HG02970 (cell line): ENCODE measurements around the gene ABCA1.
"Not testable (repeated sequence)": the region's sequence is repeated elsewhere in the genome, so short reads cannot be mapped to it uniquely, and the experiment has no call there.

Source experiments
- ATAC-seq: cut with Tn5 transposase; IDR thresholded peaks from one replicate; pipeline ENCODE4 v1.9.1; 2021; ENCODE audit warnings: mild to moderate bottlenecking, moderate library complexity, moderate number of reproducible peaks; ENCODE audit not compliant: unreplicated experiment, low FRiP score

The ABCA1 gene

DNA sequence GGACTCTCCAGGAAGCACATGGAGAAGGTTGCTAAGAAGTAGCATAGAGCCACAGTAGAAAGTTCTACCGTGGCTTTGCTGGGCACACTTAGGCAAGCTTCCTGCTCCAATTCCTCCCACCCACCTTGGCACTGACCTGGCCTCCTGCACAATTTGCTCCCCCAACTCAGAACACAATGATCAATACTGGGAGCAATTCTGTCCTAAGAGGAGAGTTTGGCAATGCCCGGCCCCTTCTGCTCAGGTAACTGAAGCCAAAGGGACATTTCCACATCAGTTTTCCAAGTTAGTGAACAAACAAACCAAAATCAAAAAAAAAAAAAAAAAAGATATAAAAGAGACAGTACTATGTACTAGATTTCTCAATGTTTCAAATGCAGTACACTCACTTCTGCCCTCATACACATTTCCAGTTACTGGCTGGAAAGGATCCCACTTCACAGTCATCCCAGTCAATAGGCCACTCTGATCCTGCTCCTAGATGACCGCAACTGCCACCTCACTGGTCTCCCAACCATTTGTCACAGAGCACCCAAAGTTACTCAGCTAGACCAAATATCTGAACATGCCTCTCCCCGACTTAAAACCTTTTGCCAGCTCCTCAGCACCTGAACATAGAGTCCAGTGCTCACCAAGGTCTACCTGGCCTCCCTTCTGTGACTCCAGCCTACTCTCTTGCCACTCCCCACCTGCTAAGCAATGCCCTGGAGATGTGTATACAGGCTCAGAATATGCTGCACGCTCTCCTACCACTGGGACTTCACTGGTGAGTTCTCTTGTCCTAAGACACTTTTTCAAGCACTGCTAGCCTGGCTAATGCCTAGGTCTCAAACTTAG, 21.3 kb downstream of the ABCA1 start:
- ATAC-seq = no peak

DNA sequence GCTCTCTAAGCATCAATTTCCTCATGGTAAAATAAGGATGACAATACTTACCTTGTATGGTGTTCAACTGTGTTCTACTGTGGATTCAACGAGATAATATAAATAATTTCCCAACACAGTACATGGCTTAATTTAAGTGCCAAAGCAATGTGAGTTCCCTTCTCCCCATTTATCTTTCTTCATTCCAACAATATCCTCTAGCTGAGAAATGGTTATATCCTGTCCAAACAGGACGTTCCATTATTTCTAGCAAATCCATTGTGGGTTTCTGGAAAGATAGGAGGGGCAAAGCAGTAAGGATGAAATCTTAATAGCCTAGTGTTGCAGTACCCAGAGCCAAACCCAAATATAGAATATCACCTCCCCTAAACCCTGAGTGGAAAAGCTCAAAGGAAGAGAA, 22.0 kb downstream of the ABCA1 start:
- no peak for ATAC-seq

DNA sequence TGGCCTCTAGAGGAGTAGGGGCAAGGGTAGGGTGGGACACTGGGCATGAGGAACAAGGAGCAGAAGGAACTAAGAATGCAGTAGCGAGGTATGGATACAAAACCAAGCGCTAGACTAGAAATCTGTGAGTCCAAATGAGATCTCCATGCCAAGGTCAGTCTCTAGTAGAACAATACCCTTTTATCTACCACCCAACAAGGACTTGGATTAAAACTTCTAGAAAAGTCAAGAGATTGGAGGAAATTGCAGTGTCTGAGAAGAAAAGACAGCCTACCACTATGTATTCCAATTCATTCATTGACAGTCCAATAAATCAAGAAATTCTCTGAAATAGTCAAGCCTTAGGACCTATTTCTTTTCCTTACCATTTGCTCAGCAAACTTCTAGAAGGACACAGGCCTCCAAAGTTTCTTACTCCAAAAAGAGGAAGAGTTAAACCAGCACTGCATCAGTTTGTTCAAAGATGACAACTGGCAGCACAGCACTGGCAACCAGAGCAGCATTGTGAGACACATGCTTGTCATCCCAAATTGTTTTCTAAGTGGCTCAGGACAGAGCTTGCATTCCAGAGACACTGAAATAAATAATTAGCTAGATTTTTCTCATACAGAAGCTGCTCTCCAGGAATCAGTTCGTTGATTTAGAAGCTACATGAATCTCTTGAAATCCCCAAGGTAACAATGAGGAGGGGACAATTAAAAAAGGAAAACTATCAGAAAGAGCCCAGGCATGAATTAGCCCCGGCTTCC, 22.6 kb downstream of the ABCA1 start:
- ATAC-seq = no peak

DNA sequence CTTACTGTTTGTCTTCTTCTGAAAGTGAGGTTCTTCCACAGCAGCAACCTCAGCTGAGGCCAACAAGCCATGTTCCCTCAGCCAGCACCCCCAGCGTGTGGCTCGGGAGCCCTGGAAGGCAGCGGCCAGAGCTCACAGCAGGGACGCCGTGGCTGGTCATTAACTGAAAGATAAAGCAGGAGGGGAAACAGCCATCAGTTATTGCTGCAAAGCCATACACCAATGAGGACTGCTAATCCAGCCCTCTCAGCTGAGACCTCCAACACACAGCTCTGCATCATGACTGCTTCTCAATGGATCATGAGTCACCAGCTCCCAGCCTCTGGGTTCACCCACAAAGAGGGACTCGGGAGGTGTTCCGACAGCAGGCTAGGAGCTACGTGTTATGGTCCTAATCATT, 24.3 kb downstream of the ABCA1 start:
- no peak for ATAC-seq

DNA sequence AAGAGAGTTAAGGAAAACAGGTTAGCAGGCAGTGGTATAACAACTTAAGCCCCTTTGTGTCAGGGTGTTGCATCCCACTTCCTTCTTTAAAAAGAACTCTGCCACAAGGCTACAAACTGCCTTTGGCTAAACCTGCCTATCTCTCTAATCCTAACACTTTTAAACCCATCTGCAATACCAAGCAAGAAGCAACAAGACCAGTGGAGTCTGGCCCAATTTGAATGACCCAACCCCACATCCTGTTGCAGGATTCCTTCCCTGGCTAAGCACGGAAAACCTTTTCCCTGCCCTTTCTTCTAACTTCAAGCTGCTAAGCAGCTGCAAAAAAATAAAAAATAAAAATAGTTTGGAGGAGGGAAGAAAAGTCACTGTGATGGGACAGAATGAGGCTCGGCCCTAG, 27.1 kb downstream of the ABCA1 start:
- no peak for ATAC-seq

DNA sequence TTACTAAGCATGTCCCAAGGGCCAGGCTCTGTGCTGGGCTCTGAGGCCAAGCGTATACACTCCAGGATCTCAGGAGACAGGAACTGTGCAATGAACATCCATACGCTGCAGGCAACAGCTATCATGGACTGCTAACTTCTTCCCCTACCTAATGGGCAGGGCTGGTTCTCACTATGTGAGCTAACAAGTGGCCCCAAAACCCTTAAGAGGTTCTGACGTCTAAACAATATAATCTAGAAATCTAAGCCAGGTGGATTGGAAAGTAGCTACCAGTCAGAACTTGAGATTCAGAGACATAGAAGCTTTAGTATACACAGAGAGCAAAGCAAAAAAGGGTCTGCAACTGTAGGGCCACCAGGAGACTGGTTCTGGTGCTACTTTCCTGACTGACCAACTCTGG, 27.6 kb downstream of the ABCA1 start:
- no peak for ATAC-seq

DNA sequence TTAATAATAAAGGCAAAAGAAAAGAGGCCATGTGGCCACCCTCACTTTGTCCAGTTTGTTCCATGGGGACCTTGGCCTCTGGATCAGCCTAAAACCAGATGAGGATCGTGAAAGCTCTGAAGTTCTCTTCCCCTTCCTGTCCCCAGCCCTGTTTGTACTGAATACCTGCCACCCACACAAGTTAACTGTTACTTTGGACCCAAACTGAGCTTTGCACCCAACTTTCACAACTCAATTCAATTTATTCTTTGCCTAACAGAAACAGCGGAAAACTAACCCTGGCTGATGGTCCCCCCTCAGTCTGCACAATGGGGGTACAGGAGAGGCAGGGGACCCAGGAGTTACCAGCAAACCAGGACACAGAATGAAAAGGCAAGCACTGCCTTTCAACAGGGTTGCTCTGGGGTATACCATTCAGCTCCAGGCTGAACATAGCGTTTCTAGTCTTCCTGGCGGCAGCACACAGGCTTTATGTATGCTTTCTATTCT, 28.2 kb downstream of the ABCA1 start:
- no peak for ATAC-seq

DNA sequence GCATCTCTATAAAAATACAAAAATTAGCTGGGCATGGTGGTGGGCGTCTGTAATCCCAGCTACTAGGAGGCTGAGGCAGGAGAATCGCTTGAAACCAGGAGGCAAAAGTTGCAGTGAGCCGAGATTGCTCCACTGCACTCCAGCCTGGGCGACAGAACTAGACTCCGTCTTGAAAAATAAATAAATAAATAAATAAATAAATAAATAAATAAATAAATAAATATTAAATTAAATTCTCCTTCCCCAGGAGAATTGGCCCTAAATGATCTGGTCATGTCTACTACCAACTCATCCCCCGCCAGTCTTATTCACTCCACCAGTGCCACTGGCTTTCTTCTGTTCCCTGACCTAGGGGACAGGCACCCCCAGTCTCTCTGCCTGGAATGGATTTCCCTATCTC, 29.6 kb downstream of the ABCA1 start:
- not testable (repeated sequence) for ATAC-seq

DNA sequence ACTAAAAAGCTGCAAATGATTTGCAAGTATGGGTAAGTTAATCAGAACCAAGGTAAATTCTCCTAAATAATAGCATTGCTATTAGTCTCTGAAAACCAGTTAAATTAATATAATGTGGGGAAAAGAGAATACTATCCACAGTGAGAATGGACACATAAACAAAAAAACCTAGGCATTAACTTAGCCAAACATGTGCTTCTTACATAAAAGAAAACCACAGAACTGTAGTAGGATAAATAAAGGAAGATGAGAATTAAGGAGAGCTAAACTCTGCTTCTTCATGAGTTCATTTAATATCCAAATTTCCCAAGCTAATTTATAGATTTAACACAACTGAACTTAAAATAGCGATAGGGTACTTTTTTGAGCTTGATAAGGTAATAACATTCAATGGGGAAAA, 31.8 kb downstream of the ABCA1 start:
- no peak for ATAC-seq

DNA sequence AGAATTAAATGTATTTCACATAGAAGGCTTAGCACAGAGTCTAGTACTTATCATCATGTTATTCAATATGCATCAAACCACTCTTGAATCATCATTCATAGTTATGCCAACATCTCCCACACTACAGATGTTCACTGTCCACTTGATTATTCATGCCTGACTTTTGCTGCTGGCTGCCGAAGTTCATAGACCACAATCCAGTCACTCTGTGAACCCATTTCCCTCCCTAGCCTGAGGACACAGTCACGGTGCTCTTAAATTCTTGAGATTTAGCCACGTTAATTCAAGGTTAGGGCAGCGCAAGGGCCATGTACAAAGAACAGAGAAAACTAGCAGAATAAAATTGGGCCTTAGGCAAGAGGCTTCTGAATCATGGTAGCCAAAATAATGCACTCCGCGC, 32.4 kb downstream of the ABCA1 start:
- no peak for ATAC-seq

DNA sequence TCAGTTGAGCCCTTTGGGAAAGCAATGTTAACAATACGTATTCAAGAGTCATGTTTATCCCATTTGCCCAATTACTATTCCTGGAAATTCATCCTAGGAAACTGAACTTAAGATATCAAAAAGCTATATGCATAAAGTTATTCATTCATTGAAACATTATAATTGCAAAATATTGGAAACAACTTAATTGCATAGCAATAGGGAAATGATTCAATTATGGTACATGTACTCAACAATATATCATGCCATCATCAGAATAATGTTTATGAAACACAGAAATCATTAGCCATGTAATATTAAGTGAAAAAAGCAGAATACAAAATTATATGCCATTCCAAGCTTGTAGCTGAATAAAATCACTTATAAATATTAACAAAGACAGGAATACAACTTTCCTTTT, 35.3 kb downstream of the ABCA1 start:
- no peak for ATAC-seq

DNA sequence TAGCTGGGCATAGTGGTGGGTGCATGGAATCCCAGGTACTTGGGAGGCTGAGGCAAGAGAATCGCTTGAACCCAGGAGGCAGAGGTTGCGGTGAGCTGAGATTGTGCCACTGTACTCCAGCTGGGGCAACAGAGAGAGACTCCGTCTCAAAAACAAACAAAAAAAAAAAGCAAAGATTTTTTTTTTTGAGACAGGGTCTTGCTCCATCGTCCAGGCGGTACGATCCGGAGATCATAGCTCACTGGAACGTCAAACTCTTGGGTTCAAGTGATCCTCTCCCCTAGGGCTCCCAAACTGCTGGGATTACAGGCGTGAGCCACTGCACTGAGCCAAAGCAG, 37.6 kb downstream of the ABCA1 start:
- ATAC-seq = no peak

DNA sequence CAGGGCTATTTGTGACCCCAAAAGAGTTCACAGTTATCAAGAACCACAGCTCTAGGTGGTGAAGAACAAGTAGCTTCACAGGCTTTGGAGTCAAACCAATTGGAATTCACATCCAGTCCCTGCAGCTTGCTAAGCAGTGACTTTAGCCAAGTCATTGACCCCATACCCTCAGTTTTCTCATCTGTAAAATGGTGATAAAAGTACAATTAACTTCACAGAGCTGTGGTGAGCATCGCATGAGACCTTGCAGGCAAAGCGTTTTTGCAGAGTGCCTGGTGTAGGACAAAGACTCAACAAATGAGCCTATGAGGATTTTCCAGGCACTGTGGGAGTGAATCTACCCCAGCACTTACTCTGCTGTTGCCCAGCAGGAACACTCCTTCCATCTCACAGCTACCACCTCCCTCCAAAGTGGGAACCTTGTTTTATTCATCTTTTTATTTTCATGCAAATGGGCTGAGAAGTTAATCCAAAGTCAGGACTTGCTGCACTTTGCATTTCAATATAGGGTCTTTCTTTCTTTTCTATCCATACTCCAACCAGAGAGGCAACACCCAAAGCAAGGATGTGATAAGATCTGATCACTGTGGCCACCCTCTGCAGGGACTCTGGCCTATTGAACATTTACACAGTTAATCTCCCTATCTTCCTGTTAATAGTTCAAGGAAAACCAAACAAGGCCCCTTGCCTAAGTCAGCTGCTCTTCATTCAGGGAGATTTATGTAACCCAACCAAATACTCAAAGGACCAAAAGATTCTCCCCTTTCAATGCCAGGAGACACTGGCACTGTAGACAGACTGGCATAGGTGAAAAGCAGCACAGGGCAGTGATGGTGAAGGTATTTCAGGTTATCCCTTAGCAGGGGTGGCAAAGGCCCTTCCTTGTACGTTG, 41.9 kb downstream of the ABCA1 start:
- no peak for ATAC-seq

DNA sequence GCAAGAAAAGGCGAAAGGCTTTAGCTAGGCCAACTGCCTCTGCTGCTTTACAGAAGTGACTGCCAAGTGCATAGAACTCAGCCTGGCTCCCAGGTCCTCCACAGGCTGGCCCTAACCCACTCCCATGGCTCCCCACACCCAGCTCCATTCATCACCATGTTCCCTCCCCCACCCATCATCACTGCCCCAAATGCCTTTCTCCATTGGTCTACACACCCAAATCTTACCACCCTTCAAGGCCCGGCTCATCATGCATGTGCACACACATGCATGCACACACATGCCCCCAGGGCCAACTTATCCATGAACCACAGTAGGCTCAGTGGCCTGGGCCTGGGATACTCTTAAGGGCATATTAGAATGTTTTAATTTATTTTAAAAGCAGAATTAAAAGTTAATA, 44.8 kb downstream of the ABCA1 start:
- no peak for ATAC-seq

DNA sequence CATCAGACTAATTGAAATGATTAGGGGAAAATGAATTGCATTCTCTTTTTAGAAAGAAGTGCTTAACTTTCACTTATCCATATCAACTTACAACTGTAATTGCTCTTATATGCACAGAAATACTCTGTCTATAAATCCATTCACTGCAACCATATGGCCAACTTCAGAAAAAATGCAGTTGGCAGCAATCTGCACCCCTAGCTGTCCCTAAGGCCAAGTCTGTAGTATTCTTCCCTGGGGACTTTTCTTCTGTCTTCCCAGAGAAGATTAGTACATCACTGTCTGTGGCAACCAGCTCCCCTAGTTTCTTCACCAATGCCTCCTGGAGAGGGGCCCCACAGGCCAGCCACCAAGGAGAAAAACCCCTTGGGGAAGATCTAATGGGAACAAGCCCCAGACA, 45.4 kb downstream of the ABCA1 start:
- no peak for ATAC-seq

DNA sequence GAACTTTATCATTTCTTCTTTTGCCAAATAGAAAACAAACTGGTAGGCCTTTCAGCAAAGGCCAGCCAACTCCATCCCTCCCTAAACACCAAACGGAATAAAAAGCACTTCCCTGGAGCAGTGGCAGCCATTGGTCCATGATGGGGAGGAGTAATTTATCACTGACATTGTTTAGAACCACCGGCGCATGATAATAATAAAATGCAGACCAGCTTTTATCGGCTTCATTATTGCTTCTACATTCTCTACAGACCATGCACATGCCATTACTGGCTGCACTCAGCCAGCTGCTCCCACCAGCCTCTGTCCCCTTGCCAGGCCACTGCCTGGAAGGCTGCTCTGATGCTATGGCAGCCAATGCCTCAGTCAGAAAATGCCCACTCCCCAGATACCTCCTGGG, 45.9 kb downstream of the ABCA1 start:
- no peak for ATAC-seq

DNA sequence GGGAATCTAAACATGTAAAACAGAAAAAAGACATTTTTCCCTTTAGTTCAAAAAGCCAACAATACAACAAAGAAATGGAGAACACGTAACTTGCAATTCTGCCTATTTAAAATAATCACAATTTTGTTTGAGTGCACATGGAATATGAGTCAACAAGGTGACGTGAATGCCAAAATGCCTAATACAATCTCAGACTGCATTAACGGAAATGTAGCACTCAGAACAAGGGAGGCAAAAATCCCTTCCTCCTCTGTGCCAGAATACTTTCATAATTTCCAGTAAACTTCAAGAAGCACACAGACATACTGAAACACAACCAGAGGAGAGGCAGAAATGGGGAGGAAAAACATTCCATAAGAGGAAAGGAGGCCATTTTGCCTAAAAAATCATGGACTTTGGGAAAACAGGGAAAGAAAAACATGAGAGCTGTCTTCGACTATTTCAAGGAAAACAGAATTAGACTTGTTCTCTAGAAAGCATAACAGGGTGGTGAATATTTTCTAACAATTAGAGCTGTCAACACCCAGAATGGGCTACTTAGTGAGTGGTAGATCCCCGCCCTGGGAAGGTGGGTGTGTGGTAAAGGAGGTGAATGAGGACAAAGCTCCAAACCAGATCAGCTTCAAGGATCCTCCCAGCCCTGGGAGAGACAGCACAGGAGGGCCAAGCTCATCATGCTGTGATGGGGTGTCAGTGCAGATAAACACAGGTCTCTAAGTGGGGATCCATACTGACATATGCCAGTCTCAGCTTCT, 48.2 kb downstream of the ABCA1 start:
- no peak for ATAC-seq

DNA sequence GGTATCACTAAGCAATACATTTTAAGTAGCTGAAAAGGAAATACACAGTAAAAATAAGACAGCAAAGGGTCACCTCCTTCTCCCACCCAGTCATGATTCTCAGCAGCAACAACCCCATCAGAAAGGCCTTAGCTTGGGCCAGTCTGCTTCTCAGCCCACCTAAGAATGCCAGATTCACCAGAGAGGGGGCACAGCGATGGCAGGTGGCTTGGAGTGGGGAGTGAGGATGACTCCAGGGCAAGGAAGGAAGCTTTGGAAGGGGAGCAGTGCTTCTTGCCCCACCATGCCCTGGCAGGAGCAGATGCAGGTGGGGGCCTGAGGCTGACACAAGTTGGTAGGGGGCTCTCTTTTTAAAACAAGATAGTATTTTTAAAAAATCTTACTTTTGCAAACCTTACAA, 51.4 kb downstream of the ABCA1 start:
- ATAC-seq = no peak

DNA sequence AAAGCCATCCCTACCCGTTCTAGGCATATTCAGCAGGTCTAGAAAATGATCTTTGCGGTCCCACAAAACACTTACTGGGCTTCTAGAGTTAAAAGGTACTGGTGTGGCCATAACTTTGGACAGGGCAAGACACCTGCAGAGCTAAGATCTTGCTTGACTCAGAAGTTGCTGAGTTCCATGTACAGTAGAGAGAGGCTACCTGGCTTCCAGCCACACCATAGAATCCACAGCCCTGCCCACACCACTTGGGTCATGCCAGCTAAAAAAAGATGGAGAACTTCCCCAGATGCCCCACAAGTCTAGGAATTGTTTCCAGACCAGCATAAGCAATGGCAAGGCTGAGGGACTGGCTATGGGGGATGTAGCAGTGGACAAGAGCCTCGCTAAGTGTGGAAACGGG, 52.1 kb downstream of the ABCA1 start:
- no peak for ATAC-seq

DNA sequence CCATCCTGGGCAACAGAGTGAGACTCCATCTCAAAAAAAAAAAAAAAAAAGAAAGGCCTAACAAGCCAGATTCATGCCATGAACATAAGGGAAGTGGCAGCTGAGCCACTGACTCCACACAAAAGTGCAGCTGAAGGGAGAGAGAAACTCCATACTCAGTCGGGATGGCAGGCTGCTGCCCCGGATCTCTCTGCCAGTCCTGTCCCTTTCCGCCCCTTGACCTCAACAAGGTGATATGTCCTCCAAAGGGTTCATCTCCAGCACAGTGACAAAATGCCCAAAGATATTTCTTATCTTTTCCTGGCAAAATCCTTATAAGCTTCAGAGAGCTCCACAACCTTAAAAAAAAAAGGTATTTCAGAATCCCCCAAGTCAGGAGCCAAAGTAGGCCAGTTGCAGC, 52.6 kb downstream of the ABCA1 start:
- no peak for ATAC-seq
